CD14-positive monocyte (primary cell): ENCODE measurements around the gene CACNA1S. TPM values are rescaled to one million over a fixed set of nuclear protein-coding genes. Genes with fewer than 3 reads are reported as not detected.

Experiments used
- DNase-seq, 3 donors: peaks; one replicate each; pipeline ENCODE4 v3.0.0-alpha.2; 2011 to 2022
- H2AFZ ChIP-seq: 2 replicates; pipeline ENCODE4 v1.6.0; 2012; ENCODE audit warnings: mild to moderate bottlenecking, low read depth, low read length, inconsistent platforms; ENCODE audit not compliant: insufficient read depth, poor library complexity, severe bottlenecking
- H3K27ac ChIP-seq, 2 donors: 1 replicate in 1 of 2; 2 replicates in 1 of 2; pipeline ENCODE4 v1.5.1; 2012 to 2013; ENCODE audit warnings: low read length in 2 of 2, control low read depth in 1 of 2, inconsistent platforms in 1 of 2, low read depth in 1 of 2, mild to moderate bottlenecking in 1 of 2
- H3K27me3 ChIP-seq, 2 donors: one replicate each; pipeline versions ENCODE4 v1.6.0 to v1.6.1; 2011 to 2013; ENCODE audit warnings: low read length in 2 of 2; ENCODE audit not compliant: control insufficient read depth in 2 of 2, insufficient read depth in 2 of 2
- H3K36me3 ChIP-seq, 2 donors: replicated peaks in 1 of 2; 1 replicate in 1 of 2; 2 replicates in 1 of 2; pipeline versions ENCODE4 v1.5.1 to v1.6.1; 2012 to 2013; ENCODE audit warnings: low read length in 2 of 2, control low read depth in 1 of 2, inconsistent platforms in 1 of 2, mild to moderate bottlenecking in 1 of 2; ENCODE audit not compliant: insufficient read depth in 2 of 2, control insufficient read depth in 1 of 2
- H3K4me1 ChIP-seq, 2 donors: 1 replicate in 1 of 2; 2 replicates in 1 of 2; pipeline versions ENCODE4 v1.5.1 to v1.6.1; 2012 to 2013; ENCODE audit warnings: low read length in 2 of 2, control low read depth in 1 of 2, inconsistent platforms in 1 of 2, mild to moderate bottlenecking in 1 of 2, moderate library complexity in 1 of 2; ENCODE audit not compliant: insufficient read depth in 2 of 2, control insufficient read depth in 1 of 2
- H3K4me2 ChIP-seq: replicated peaks from 2 replicates; pipeline ENCODE3; 2012; ENCODE audit warnings: low read length, moderate library complexity, mild to moderate bottlenecking; ENCODE audit not compliant: poor library complexity, severe bottlenecking; ENCODE audit errors: extremely low read depth
- H3K4me3 ChIP-seq, 3 experiments: fragments of 200-600 bp in 1 of 3; sonication (generic) in 1 of 3; replicated peaks in 1 of 3; 1 replicate in 2 of 3; 2 replicates in 1 of 3; pipeline ENCODE4 v1.5.1; 2011 to 2013; ENCODE audit warnings: low read length in 3 of 3, mild to moderate bottlenecking in 3 of 3, control low read depth in 2 of 3, low read depth in 2 of 3, inconsistent platforms in 1 of 3, moderate library complexity in 1 of 3
- H3K79me2 ChIP-seq: 2 replicates; pipeline ENCODE4 v1.6.0; 2012; ENCODE audit warnings: mild to moderate bottlenecking, control low read depth, inconsistent platforms, low read length, moderate library complexity; ENCODE audit not compliant: insufficient read depth
- H3K9ac ChIP-seq: 2 replicates; pipeline ENCODE4 v1.6.0; 2017; ENCODE audit warnings: low read length, mild to moderate bottlenecking; ENCODE audit not compliant: insufficient read depth, poor library complexity, severe bottlenecking
- H3K9me3 ChIP-seq, 2 donors: replicated peaks in 1 of 2; 1 replicate in 1 of 2; 2 replicates in 1 of 2; pipeline versions ENCODE4 v1.5.1 to v1.6.1; 2012 to 2013; ENCODE audit warnings: low read length in 2 of 2, control low read depth in 1 of 2; ENCODE audit not compliant: control insufficient read depth in 1 of 2, insufficient read depth in 1 of 2
- H4K20me1 ChIP-seq: 2 replicates; pipeline ENCODE4 v1.6.0; 2012; ENCODE audit warnings: mild to moderate bottlenecking, low read length, control low read depth, moderate library complexity; ENCODE audit not compliant: insufficient read depth
- H3K27ac Mint-ChIP-seq, 7 donors: one replicate each; pipeline ENCODE4 v1.8.0; 2020; ENCODE audit warnings: mild to moderate bottlenecking in 7 of 7, mixed read lengths in 7 of 7, moderate library complexity in 6 of 7, inconsistent platforms in 2 of 7
- H3K27me3 Mint-ChIP-seq, 3 donors: one replicate each; pipeline ENCODE4 v1.8.0; 2021 to 2022; ENCODE audit warnings: low read depth in 3 of 3, mild to moderate bottlenecking in 3 of 3, mixed read lengths in 3 of 3, moderate library complexity in 3 of 3, inconsistent platforms in 1 of 3
- H3K36me3 Mint-ChIP-seq, 2 donors: one replicate each; pipeline ENCODE4 v1.8.0; 2020; ENCODE audit warnings: mixed read lengths in 2 of 2, inconsistent platforms in 1 of 2, mild to moderate bottlenecking in 1 of 2
- H3K4me1 Mint-ChIP-seq: one replicate; pipeline ENCODE4 v1.8.0; 2020; ENCODE audit warnings: mild to moderate bottlenecking, mixed read lengths
- H3K4me3 Mint-ChIP-seq, 2 donors: one replicate each; pipeline ENCODE4 v1.8.0; 2020; ENCODE audit warnings: mild to moderate bottlenecking in 2 of 2, mixed read lengths in 2 of 2, moderate library complexity in 1 of 2
- H3K9me3 Mint-ChIP-seq, 7 donors: one replicate each; pipeline ENCODE4 v1.8.0; 2020 to 2022; ENCODE audit warnings: mixed read lengths in 7 of 7, mild to moderate bottlenecking in 6 of 7, moderate library complexity in 6 of 7, inconsistent platforms in 2 of 7
- CTCF ChIP-seq: fragments of 200-600 bp; IDR thresholded peaks from one replicate; pipeline ENCODE4 v1.8.0; 2022; ENCODE audit warnings: antibody characterized with exemption, mild to moderate bottlenecking
- WGBS: methylation state at CpG from one replicate; pipeline ENCODE4 v1.1.5; 2013; ENCODE audit warnings: missing lambda C conversion rate; ENCODE audit not compliant: insufficient coverage; 5-methylcytosine and 5-hydroxymethylcytosine counted together
- intact Hi-C, 2 donors: fragments of 100-400 bp; cut with micrococcal nuclease; formaldehyde crosslinking; loops; one replicate each; pipeline versions ENCODE4 v1.15.0 to v1.15.1; 2023
- polyA plus RNA-seq, 3 donors: library from polyadenylated mRNA; depleted of rRNA in 1 of 3; unstranded in 2 of 3; stranded (reverse) in 1 of 3; fragments of 300-500 nt in 2 of 3; fragments of >200 nt in 1 of 3; fragmentation: Illumina TruSeq in 2 of 3; gene quantifications; 1 replicate in 2 of 3; 2 replicates in 1 of 3; pipeline ENCODE4 v1.2.3, GENCODE V29; 2012 to 2021

CACNA1S gene
- polyA plus RNA-seq, 3 donors = not detected

- H3K4me3 Mint-ChIP-seq = no peak overlapping the region
- peaks cover 16 to 17% of the 10 kb centered on the region in 2 donors for H3K4me1 ChIP-seq
- H3K4me3 ChIP-seq = no peak overlapping the region
- H3K9ac ChIP-seq = no peak overlapping the region
- H3K36me3 Mint-ChIP-seq = peaks cover 20 to 35% of the 10 kb centered on the region in 2 donors
- no peak overlapping the region for H3K4me2 ChIP-seq
- H3K79me2 ChIP-seq = peaks cover 49% of the 10 kb centered on the region
- 97% methylated on average over 18 of the region's 22 CpGs for WGBS
- no peak overlapping the region for H3K27ac ChIP-seq
- TF ChIP-seq CTCF = no peak
- H3K27me3 Mint-ChIP-seq = peaks cover 1 to 8% (median 3%) of the 10 kb centered on the region in 3 donors
- no peak overlapping the region for H2AFZ ChIP-seq
- no peak for DNase-seq
- H3K9me3 ChIP-seq = no peaks in the 10 kb centered on the region
- intact Hi-C loops = no loop called here
- no peaks in the 10 kb centered on the region for H3K9me3 Mint-ChIP-seq
- H3K27ac Mint-ChIP-seq = no peak overlapping the region
- peaks cover 25 to 57% of the 10 kb centered on the region in 2 donors for H3K36me3 ChIP-seq
- H3K4me1 Mint-ChIP-seq = peaks cover 24% of the 10 kb centered on the region
- H4K20me1 ChIP-seq = peaks cover 88% of the 10 kb centered on the region
- H3K27me3 ChIP-seq = no peaks in the 10 kb centered on the region
These were observed 103.4 kb downstream of the CACNA1S start for GRCh38 chr1:201008666-201009360.

GRCh38 chr1:201007481-201007880 lies 104.7 kb downstream of the CACNA1S start:
- Histone ChIP-seq H4K20me1 (peaks cover 75% of the 10 kb centered on the region), H3K27ac (no peak overlapping the region)

More at GRCh38 chr1:201007481-201007880, 104.7 kb downstream of the CACNA1S start:
- H3K4me1 ChIP-seq = peaks cover 3 to 4% of the 10 kb centered on the region in 2 donors
- H3K9me3 ChIP-seq = no peaks in the 10 kb centered on the region
- H3K4me3 Mint-ChIP-seq = no peak overlapping the region
- H3K79me2 ChIP-seq = peaks cover 37% of the 10 kb centered on the region
- H3K9me3 Mint-ChIP-seq = no peaks in the 10 kb centered on the region
- H3K4me3 ChIP-seq = no peak overlapping the region
- intact Hi-C loops = no loop called here
- H3K36me3 ChIP-seq = peaks cover 39 to 70% of the 10 kb centered on the region in 2 donors
- peaks cover 11% of the 10 kb centered on the region for H3K4me1 Mint-ChIP-seq
- H3K27me3 ChIP-seq = no peaks in the 10 kb centered on the region
- no peak for DNase-seq
- peaks cover 1 to 4% (median 3%) of the 10 kb centered on the region in 3 donors for H3K27me3 Mint-ChIP-seq
- TF ChIP-seq CTCF = no peak
- H2AFZ ChIP-seq = no peak overlapping the region
- H3K9ac ChIP-seq = no peak overlapping the region
- H3K36me3 Mint-ChIP-seq = peaks cover 20 to 47% of the 10 kb centered on the region in 2 donors
- 97% methylated on average over 5 of the region's 5 CpGs for WGBS
- H3K4me2 ChIP-seq = no peak overlapping the region
- no peak overlapping the region for H3K27ac Mint-ChIP-seq
